HG02885 (cell line): ENCODE data around the gene RTBDN.
A peak's percentile ranks its signal among the peaks of the same experiment; 100 is the strongest.

Source experiments
- ATAC-seq: cut with Tn5 transposase; IDR thresholded peaks from one replicate; pipeline ENCODE4 v1.9.1; 2021; ENCODE audit warnings: mild to moderate bottlenecking; ENCODE audit not compliant: unreplicated experiment, poor library complexity

RTBDN gene

DNA sequence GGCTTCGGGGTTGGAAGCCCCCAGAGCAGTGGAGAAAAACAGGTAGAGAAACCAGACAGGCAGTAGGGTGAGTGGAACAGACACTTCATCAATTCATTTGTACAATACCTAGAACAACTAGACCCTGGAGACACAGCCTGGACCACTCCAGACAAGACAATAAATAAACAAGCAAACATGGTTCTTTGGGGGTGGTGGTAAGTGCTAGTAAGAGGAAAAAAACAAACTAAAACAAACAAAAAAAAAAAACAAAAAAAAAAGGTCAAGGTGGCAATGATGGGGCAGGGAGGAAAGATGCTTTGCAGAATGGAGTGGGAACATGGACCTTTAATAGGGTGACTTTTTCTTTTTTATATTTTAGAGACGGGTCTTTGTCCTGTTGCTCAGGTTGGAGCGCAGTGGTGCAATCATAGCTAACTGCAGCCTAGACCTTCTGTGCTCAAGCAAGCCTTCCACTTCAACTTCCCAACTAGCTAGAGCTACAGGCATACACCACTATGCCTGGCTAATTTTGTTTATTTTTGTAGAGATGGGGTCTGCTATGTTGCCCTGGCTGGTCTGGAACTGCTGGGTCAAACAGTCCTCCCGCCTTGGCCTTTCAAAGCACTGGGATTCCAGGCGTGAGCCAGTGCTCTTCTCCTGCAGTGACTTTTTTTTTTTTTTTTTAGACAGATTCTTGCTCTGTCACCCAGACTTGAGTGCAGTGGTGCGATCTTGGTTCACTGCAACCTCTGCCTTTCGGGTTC, 40.0 kb downstream of the RTBDN start:
- no peak for ATAC-seq

- ATAC-seq: peak; percentile 40
Measured at GRCh38 chr19:12793290-12794195, 40.8 kb downstream of the RTBDN start.

DNA sequence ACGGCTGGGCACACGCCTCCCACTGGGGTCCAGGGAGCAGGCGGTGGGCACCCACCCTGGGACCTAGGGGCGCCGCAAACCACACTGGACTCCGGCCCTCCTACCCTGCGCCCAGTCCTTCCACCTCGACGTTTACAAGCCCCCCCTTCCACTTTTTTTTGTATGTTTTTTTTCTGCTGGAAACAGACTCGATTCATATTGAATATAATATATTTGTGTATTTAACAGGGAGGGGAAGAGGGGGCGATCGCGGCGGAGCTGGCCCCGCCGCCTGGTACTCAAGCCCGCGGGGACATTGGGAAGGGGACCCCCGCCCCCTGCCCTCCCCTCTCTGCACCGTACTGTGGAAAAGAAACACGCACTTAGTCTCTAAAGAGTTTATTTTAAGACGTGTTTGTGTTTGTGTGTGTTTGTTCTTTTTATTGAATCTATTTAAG, 41.5 kb downstream of the RTBDN start:
- no peak for ATAC-seq

GRCh38 chr19:12792051-12792852, 42.1 kb downstream of the RTBDN start:
- ATAC-seq: no peak

GRCh38 chr19:12791345-12792050, 42.9 kb downstream of the RTBDN start, which contains the start of gene JUNB:
Gene JUNB, plus strand, starts transcription at chr19:12791486. Its CDS starts 286 bp downstream, at chr19:12791772.
- ATAC-seq: peak; percentile 39

DNA sequence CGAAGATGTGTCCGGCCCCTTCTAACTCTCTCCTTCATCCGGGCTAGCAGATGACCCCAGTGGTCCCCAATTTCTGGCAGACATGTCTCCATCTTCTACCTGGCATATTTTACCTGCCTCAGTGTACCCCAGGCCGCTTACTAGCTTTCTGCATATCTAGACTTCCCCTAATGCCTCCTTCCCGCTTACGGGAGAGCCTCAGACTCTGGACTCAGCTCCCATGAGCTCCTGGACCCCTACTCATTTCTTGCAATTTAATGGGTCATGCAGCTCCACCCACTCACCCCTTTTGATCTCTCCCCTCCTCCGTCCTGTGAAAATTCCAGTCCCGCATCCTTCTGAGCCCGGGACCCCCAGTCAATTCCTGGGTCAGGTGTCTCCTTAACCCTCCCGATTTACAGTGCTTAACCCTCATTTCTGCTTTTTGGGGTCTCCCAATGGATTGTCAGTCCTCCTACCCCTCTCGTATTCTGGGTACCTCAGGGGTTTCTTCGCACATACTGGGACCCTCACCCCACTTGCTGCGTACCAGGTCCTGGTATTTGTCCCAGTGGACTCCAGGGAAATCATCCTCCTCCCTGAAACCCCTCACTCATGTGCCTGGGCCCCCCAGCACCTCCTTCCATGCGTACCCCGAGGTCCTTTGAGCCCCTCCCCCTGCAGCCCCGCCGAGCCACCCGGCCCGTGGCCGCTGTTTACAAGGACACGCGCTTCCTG, 43.6 kb downstream of the RTBDN start:
- no peak for ATAC-seq

DNA sequence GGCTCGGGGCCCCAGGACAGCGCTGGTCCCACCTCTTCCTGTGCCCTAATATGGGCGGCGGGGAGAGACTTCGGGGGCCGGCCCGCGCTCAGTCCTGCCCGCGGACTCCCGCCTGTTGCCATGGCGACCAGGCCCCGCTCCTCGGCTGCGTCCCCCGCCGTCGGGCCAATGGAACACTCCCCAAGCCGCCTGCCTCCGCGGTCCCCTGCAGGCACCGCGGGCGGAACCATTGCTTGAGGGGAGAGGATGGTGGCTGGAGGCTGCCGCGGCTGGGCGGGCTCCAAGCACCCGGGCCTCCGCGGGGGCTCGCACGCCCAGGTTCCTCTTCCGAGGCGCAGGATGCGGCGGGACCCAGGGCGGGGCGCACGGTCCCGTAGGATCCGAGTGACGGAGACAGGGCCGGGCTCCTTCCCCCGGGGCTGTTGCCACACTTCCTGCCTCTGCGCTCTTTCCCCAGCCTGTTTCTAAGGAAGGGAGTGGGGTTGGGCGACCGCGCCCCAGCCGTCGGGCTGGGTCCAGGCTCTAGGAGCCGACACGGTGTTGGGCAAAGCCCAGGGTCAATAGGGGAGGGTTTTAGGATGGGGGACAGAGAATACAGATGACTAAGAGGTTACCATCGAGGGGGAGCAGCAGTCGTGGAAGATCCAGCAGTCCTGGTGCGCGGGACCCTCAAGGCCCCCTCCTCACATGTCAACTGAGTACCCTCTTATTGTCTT, 44.3 kb downstream of the RTBDN start:
- ATAC-seq: peak; percentile 50

GRCh38 chr19:12789098-12789903, 45.1 kb downstream of the RTBDN start:
- ATAC-seq: no peak

DNA sequence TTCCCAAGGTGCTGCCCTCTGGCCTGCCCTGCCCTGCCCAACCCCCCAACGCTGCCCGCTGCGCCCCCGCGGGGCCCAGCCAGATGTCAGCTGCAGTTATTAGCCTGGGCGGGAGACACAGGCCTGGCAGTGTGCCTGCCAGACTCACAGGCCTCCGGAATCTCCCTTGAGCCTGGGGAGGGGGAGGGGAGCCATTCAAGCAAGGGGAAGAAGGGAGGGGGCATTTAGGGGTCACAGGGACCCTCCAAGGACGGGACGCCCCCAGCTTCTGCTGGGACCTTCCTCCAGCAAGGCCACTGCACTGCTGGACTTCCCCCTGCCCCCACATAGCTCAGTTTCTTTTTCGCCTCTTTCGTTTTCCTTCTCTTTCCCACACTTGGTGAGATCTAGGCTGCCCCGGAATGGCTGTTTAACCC, 45.7 kb downstream of the RTBDN start:
- no peak for ATAC-seq

DNA sequence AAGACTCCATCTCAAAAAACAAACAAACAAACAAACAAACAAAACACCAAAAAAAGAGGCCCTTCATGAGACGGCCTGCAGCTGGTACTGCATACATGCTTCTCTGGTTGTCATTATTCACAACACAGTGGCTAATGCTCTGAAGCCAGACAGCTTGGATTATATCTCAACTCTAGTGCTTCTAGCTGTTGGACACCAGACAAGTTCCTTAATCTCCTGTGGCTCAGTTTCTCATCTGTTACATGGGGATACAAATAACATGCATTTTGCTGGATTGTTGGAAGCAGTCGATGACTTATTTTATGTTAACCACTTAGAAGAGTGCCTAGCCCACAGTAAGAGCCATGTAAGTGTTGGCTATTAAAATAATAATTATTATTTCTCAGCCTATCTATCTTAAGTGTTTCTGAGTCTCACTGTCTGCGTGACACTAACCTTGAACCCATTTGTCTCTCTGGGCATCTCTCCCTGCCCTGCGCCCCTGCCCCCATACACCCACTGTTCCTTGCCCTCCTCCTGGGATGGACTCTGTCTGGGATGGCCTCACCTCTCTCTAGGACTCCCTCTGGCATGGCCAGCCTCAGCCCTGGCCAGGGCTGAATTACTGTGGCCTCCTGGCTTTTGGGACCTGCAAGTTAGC, 46.2 kb downstream of the RTBDN start:
- no peak for ATAC-seq

DNA sequence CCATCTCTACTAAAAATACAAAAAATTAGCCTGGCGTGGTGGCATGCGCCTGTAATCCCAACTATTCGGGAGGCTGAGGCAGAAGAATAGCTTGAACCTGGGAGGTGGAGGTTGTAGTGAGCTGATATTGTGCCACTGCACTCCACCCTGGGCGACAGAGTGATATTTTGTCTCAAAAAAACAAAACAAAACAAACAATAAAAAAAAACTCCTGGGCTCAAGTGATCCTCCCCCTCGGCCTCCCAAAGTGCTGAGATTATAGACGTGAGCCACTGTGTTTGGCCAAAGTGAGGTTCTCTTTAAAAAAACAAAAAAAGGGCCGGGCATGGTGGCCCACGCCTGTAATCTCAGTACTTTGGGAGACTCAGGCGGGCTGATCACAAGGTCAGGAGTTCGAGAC, 46.9 kb downstream of the RTBDN start:
- no peak for ATAC-seq

DNA sequence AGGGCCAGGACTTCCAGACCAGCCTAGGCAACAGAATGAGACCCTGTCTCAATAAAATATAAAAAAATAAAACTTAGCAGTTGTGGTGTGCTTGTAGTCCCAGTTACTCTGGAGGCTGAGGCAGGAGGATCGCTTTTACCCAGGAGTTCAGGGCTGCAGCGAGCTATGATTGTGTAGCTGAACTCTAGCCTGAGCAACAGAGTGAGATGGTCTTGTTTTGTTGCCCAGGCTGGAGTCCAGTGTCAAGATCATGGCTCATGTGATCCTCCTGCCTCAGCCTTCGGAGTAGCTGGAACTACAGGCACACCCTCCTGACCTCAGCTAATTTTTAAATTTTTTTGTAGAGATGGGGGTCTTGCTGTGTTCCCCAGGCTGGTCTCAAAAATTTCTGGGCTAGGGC, 47.4 kb downstream of the RTBDN start:
- ATAC-seq: no peak

- no peak for ATAC-seq
Measured at GRCh38 chr19:12786141-12786870, 48.1 kb downstream of the RTBDN start.

- no peak for ATAC-seq
Measured at GRCh38 chr19:12785431-12786031, 48.8 kb downstream of the RTBDN start.

DNA sequence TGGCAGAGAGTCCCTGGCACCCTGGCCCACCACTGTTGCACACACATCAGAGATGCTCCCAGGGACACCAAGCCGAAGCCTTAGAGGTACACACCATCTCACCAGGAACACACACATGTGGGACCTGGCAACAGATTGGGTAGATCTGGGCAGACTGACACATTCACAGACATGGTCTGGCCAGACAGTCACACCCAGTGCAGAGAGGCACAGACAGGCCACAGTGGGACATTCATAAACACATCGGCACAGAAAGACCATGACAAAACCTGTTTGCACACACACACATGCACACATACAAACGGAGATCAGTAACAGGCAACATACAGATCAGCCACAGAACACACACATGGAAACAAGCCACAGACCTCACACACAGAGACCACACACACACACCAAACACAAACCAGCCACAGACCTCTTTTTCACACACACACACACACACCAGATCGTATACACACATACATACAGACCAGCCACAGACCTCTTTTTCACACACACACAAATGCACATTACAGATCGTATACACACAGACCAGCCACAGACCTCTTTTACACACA, 49.4 kb downstream of the RTBDN start:
- no peak for ATAC-seq

GRCh38 chr19:12784394-12784870, 49.9 kb downstream of the RTBDN start:
- ATAC-seq: no peak
